Stimulated activated CD8-positive, alpha-beta memory T cell treated with anti-CD3 and anti-CD28 coated beads, Interleukin-2, amount 100 ng/mL, for 48 hours (primary cell): ENCODE data around the gene GRK5.
"Not testable (repeated sequence)": the region's sequence is repeated elsewhere in the genome, so short reads cannot be mapped to it uniquely, and the experiment has no call there.

Experiments
- DNase-seq, 2 donors: peaks; one replicate each; pipeline ENCODE4 v3.0.0-alpha.2; 2020; ENCODE audit warnings: low read depth in 2 of 2

The GRK5 gene

GRCh38 chr10:119420950-119421875, 213.8 kb downstream of the GRK5 start:
- DNase-seq, result no peak

- no peak for DNase-seq
These were observed 214.7 kb downstream of the GRK5 start for GRCh38 chr10:119421891-119422681.

DNA sequence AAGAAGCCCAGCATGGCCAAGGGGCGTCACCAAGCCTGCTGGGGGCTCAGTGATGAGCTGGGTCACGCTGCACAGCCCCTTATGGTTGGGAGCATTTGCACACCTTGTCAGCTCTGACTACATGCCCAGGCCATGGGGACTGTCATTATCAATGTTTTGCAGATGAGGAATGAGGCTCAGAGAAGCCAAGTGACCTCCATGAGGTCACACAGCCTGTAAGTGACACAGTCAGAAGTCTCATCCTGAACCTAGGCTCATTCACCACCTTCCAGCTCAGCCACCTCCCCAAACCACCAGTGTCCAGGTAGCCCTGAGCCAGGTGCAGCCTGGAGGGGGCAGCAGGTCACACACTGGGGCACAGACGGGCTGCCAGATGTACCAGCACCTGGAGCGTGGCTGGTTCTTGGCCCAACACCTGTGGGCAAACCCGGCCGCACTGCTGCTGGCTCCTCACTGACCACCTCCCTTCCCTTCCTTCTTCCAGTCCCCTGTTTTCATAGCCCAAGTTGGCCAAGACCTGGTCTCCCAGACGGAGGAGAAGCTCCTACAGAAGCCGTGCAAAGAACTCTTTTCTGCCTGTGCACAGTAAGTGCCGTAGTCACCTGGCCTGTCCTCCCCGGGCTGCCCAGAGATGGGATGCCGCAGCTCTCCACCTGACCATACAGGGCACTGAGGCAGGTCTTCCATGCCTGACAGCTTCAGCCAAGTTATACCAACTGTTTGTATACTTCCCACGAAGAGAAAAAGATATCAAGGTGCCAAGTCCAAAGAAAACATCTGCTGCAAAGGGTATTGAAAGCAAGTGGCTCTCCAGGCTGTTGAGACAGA, 215.5 kb downstream of the GRK5 start:
- DNase-seq, result no peak

GRCh38 chr10:119423510-119424257, 216.3 kb downstream of the GRK5 start:
- DNase-seq, result no peak

- DNase-seq, result no peak
These were observed 217.0 kb downstream of the GRK5 start for GRCh38 chr10:119424258-119424975.

GRCh38 chr10:119425102-119425880, 217.9 kb downstream of the GRK5 start:
- DNase-seq, result no peak

DNA sequence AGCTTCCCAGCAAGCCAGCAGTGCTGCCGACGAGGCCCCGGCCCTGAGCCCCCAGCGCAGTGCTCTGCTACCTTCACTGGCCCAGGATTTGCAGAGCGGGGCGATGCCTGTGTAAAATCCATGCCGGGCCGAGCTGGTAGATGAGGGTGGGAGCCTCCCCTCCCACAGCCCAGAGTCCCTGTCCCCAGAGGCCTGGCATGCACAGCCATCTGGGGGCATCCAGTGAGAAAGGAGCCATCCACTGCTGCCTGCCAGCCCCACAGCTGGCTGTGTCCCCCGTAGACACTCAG, 218.5 kb downstream of the GRK5 start:
- no peak for DNase-seq

GRCh38 chr10:119426699-119427098, 219.3 kb downstream of the GRK5 start:
- DNase-seq, result no peak

- DNase-seq, result no peak
These were observed 220.0 kb downstream of the GRK5 start for GRCh38 chr10:119427263-119427864.

DNA sequence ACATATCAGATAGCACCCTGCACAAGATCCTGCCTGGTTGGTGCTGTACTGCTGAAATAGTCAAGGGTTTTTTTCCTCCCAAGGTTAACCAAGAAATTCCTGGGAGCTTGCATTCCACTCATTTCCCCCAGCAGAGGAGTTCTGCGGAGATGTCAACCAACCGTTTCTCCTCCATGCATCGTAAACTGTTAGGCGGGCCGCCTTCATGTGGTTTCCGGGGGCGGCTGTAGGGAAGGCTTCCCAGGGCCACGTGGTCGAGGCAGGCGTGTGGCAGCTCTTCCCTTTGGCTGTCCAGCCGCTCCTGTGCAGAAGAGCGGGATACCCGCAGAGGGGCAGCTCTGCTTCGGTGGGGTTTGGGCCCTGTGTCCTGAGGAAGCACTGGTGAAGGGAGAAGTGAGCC, 221.4 kb downstream of the GRK5 start:
- DNase-seq, result no peak

- no peak for DNase-seq
These were observed 222.4 kb downstream of the GRK5 start for GRCh38 chr10:119429771-119430170.

- DNase-seq, result no peak
These were observed 223.8 kb downstream of the GRK5 start for GRCh38 chr10:119431034-119431772.

GRCh38 chr10:119431773-119432135, 224.4 kb downstream of the GRK5 start:
- DNase-seq, result no peak

- not testable (repeated sequence) for DNase-seq
These were observed 227.6 kb downstream of the GRK5 start for GRCh38 chr10:119434942-119435341.

- DNase-seq, result no peak
These were observed 231.3 kb downstream of the GRK5 start for GRCh38 chr10:119438717-119439116.

- DNase-seq, result no peak
These were observed 232.6 kb downstream of the GRK5 start for GRCh38 chr10:119439922-119440321.

- no peak for DNase-seq
These were observed 233.9 kb downstream of the GRK5 start for GRCh38 chr10:119441151-119441821.
